K562 (cell line): ENCODE results near the gene GNPAT. TPM values are rescaled to one million over a fixed set of nuclear protein-coding genes. Genes with fewer than 3 reads are reported as not detected.
A peak's percentile ranks its signal among the peaks of the same experiment; 100 is the strongest.

ENCODE experiments used
- ATAC-seq: fragments of 200-7000 bp; cut with Tn5 transposase; 3 replicates; pipeline ENCODE4 v1.9.1; 2020; ENCODE audit warnings: moderate library complexity
- BruUV-seq: library from RNA; stranded (reverse); fragments of 400-500 nt; replicated peaks from 2 replicates; lab custom pipeline; 2021; lab: Mats Ljungman, UMichigan
- CTCF ChIA-PET: fragments of 300-600 bp; formaldehyde crosslinking; extraction: SDS; loops from one replicate; lab custom pipeline; 2021; ENCODE audit warnings: low intra/inter-chr PET ratio; lab: Yijun Ruan, JAX
- POLR2A ChIA-PET: fragments of 300-600, 350-650 bp; sonication (Branson Sonifier 250); formaldehyde crosslinking; extraction: SDS; loops from one replicate; lab custom pipeline; 2021; ENCODE audit warnings: antibody characterized with exemption, inconsistent platforms; lab: Yijun Ruan, JAX
- DNase-seq, 4 experiments: peaks; one replicate each; pipeline versions ENCODE4 v3.0.0 to v3.0.0-alpha.2; 2011 to 2018; ENCODE audit warnings: low spot score in 3 of 4, mixed read lengths in 3 of 4; ENCODE audit errors: extremely low read depth in 1 of 4
- FAIRE-seq: peaks from 2 replicates; lab custom pipeline; 2011; peaks lifted over from hg19 to GRCh38; lab: Jason Lieb, UNC
- H2AFZ ChIP-seq: 2 replicates; pipeline ENCODE4 v1.6.0; 2011; ENCODE audit warnings: low read depth, low read length, control low read depth, inconsistent platforms
- H3K27ac ChIP-seq: fragments of 200-600 bp; 3 replicates; pipeline ENCODE4 v1.8.0; 2011; ENCODE audit warnings: low read depth, mild to moderate bottlenecking, control low read depth, inconsistent platforms, low read length, moderate library complexity, mixed read lengths; ENCODE audit errors: extremely low read depth
- H3K27me3 ChIP-seq, 2 experiments: fragments of 300-600 bp in 1 of 2; 2 replicates in 1 of 2; 3 replicates in 1 of 2; pipeline versions ENCODE4 v1.6.0 to v1.8.0; 2011; ENCODE audit warnings: inconsistent platforms in 2 of 2, low read length in 2 of 2, mild to moderate bottlenecking in 1 of 2, mixed read lengths in 1 of 2, moderate library complexity in 1 of 2; ENCODE audit not compliant: control insufficient read depth in 2 of 2, insufficient read depth in 2 of 2
- H3K36me3 ChIP-seq: fragments of 300-600 bp; 3 replicates; pipeline ENCODE4 v1.8.0; 2011; ENCODE audit warnings: mild to moderate bottlenecking, low read length, inconsistent platforms; ENCODE audit not compliant: control insufficient read depth, insufficient read depth
- H3K4me1 ChIP-seq, 2 experiments: fragments of 200-600 bp in 1 of 2; replicated peaks in 1 of 2; 2 replicates in 1 of 2; 3 replicates in 1 of 2; pipeline versions ENCODE4 v1.5.1 to v1.8.0; 2011; ENCODE audit warnings: inconsistent platforms in 2 of 2, low read length in 2 of 2, mild to moderate bottlenecking in 1 of 2, mixed read lengths in 1 of 2, moderate library complexity in 1 of 2; ENCODE audit not compliant: control insufficient read depth in 2 of 2, insufficient read depth in 2 of 2
- H3K4me2 ChIP-seq: 2 replicates; pipeline ENCODE4 v1.6.1; 2011; ENCODE audit warnings: low read length, control low read depth, inconsistent platforms, mixed read lengths; ENCODE audit not compliant: insufficient read depth
- H3K4me3 ChIP-seq: fragments of 200-600 bp; sonication (generic), shearing (Covaris generic); 2 replicates; pipeline ENCODE4 v1.5.1; 2016; ENCODE audit warnings: control low read depth, inconsistent platforms
- H3K79me2 ChIP-seq: fragments of 200-600 bp; 3 replicates; pipeline ENCODE4 v1.8.0; 2011; ENCODE audit warnings: low read length, inconsistent platforms; ENCODE audit not compliant: control insufficient read depth, insufficient read depth
- H3K9ac ChIP-seq, 2 experiments: 2 replicates each; pipeline versions ENCODE4 v1.6.0 to v1.6.1; 2011; ENCODE audit warnings: low read depth in 2 of 2, low read length in 2 of 2, control low read depth in 1 of 2, inconsistent platforms in 1 of 2, mild to moderate bottlenecking in 1 of 2, mixed read lengths in 1 of 2; ENCODE audit not compliant: insufficient read depth in 1 of 2
- H3K9me1 ChIP-seq: one replicate; pipeline ENCODE4 v1.6.0; 2011; ENCODE audit warnings: inconsistent platforms, mild to moderate bottlenecking, low read length, moderate library complexity; ENCODE audit not compliant: control insufficient read depth, insufficient read depth
- H3K9me3 ChIP-seq: replicated peaks from 2 replicates; pipeline ENCODE4 v1.5.1; 2011; ENCODE audit warnings: low read depth, low read length, inconsistent platforms; ENCODE audit not compliant: control insufficient read depth, insufficient read depth
- H4K20me1 ChIP-seq: replicated peaks from 2 replicates; pipeline ENCODE4 v1.6.1; 2011; ENCODE audit warnings: low read length, inconsistent platforms, mixed read lengths; ENCODE audit not compliant: control insufficient read depth, insufficient read depth
- CBFA2T3 ChIP-seq: fragments of 450-650 bp; IDR thresholded peaks from 2 replicates; pipeline ENCODE4 v1.6.1; 2017
- CEBPG ChIP-seq, 3 experiments: fragments of 200-800 bp in 1 of 3; sonication (Bioruptor generic) in 1 of 3; sonication (generic) in 1 of 3; formaldehyde crosslinking in 1 of 3; IDR thresholded peaks in 2 of 3; conservative IDR thresholded peaks in 1 of 3; 2 replicates each; pipeline versions ENCODE4 v1.6.1 to v1.8.0; 2016 to 2022; ENCODE audit warnings: missing compliant biosample characterization in 2 of 3, missing genetic modification characterization in 2 of 3, mild to moderate bottlenecking in 1 of 3, missing genetic modification reagents in 1 of 3
- CTBP1 ChIP-seq: fragments of 450-650 bp; IDR thresholded peaks from 2 replicates; pipeline ENCODE4 v1.6.1; 2016; ENCODE audit warnings: borderline replicate concordance
- DLX4 ChIP-seq: fragments of 250-450 bp; sonication (Bioruptor Pico); IDR thresholded peaks from 2 replicates; pipeline ENCODE4 v1.6.1; 2021; ENCODE audit warnings: mild to moderate bottlenecking
- FOXA3 ChIP-seq, 2 experiments: fragments of 450-650 bp in 1 of 2; sonication (generic) in 1 of 2; formaldehyde crosslinking; IDR thresholded peaks in 1 of 2; conservative IDR thresholded peaks in 1 of 2; 2 replicates each; pipeline versions ENCODE4 v1.4.0 to v1.8.0; 2020 to 2022; ENCODE audit warnings: mild to moderate bottlenecking in 2 of 2, missing genetic modification reagents in 1 of 2
- MAZ ChIP-seq, 2 experiments: fragments of 450-650 bp in 1 of 2; sonication (generic) in 1 of 2; formaldehyde crosslinking; IDR thresholded peaks in 1 of 2; conservative IDR thresholded peaks in 1 of 2; 2 replicates each; pipeline versions ENCODE4 v1.4.0 to v1.5.0; 2020; ENCODE audit warnings: mild to moderate bottlenecking in 1 of 2, missing genetic modification reagents in 1 of 2
- PYGO2 ChIP-seq: fragments of 450-650 bp; IDR thresholded peaks from 2 replicates; pipeline ENCODE4 v1.6.1; 2016; ENCODE audit warnings: mild to moderate bottlenecking, missing genetic modification characterization, moderate library complexity, missing compliant biosample characterization
- RBM34 ChIP-seq: fragments of 200-400 bp; formaldehyde crosslinking; IDR thresholded peaks from 2 replicates; pipeline ENCODE4 v1.6.1; 2018; ENCODE audit warnings: low read length, borderline replicate concordance; ENCODE audit not compliant: insufficient read depth
- SRF ChIP-seq, 2 experiments: fragments of 250-450, 450-650 bp in 1 of 2; sonication (Bioruptor Pico) in 1 of 2; sonication (generic) in 1 of 2; formaldehyde crosslinking; IDR thresholded peaks; 2 replicates each; pipeline versions ENCODE4 v1.5.0 to v1.5.1; 2020 to 2022; ENCODE audit warnings: mild to moderate bottlenecking in 1 of 2, missing genetic modification reagents in 1 of 2
- TAL1 ChIP-seq: fragments of 450-650 bp; IDR thresholded peaks from 2 replicates; pipeline ENCODE4 v1.6.1; 2016; ENCODE audit warnings: mild to moderate bottlenecking
- TEAD1 ChIP-seq, 2 experiments: fragments of 450-650 bp in 1 of 2; sonication (generic) in 1 of 2; formaldehyde crosslinking; IDR thresholded peaks; 2 replicates each; pipeline versions ENCODE4 v1.4.0 to v1.8.0; 2020 to 2022; ENCODE audit warnings: mild to moderate bottlenecking in 2 of 2, missing genetic modification reagents in 1 of 2
- ZNF695 ChIP-seq: fragments of 450-650 bp; formaldehyde crosslinking; IDR thresholded peaks from 2 replicates; pipeline ENCODE4 v1.4.0; 2020; ENCODE audit warnings: mild to moderate bottlenecking, moderate library complexity
- WGBS: fragments of 100-300 bp; shearing (Covaris generic); methylation state at CpG from one replicate; pipeline ENCODE4 v1.1.6; 2016; ENCODE audit warnings: low coverage, mixed read lengths; ENCODE audit not compliant: insufficient coverage; ENCODE audit errors: missing lambda C conversion rate; 5-methylcytosine and 5-hydroxymethylcytosine counted together
- in situ Hi-C: fragments of 300-500 bp; cut with MboI; formaldehyde crosslinking; loops from 4 replicates; pipeline ENCODE4 v1.15.0; 2018; ENCODE audit warnings: inconsistent platforms, mixed read lengths
- intact Hi-C: fragments of 100-400 bp; cut with micrococcal nuclease; formaldehyde crosslinking; loops from 2 replicates; pipeline ENCODE4 v1.14.2; 2022
- polyA plus RNA-seq, 8 experiments: library from polyadenylated mRNA; depleted of rRNA in 4 of 8; stranded (reverse) in 5 of 8; unstranded in 3 of 8; fragments of >200 nt; fragmentation: Nextera tagmentation in 2 of 8; fragmentation: Illumina TruSeq in 1 of 8; extraction: Ambion mirVana in 2 of 8; extraction: Trizol in 1 of 8; gene quantifications; 2 replicates each; pipeline versions ENCODE4 v1.2.1 to v1.2.3, GENCODE V29; 2011 to 2014; ENCODE audit warnings: inconsistent platforms in 1 of 8, missing spikeins in 1 of 8
- total RNA-seq, 7 experiments: library from RNA; depleted of rRNA in 6 of 7; stranded (reverse); fragments of >200 nt in 6 of 7; fragmentation: Illumina TruSeq in 2 of 7; extraction: Trizol in 2 of 7; gene quantifications; 2 replicates each; pipeline versions ENCODE4 v1.2.1 to v1.2.3, GENCODE V29; 2011 to 2021; ENCODE audit warnings: low replicate concordance in 1 of 7
- TF ChIP-seq, protein P1 (sequence below): sonication (generic); formaldehyde crosslinking; IDR thresholded peaks from 2 replicates; pipeline ENCODE4 v1.5.0; 2020; ENCODE audit warnings: missing genetic modification reagents
- TF ChIP-seq, protein P2 (sequence below), 2 experiments: fragments of 450-650 bp in 1 of 2; sonication (generic) in 1 of 2; formaldehyde crosslinking in 1 of 2; IDR thresholded peaks in 1 of 2; conservative IDR thresholded peaks in 1 of 2; 2 replicates each; pipeline versions ENCODE4 v1.6.1 to v1.8.1; 2016 to 2023; ENCODE audit warnings: mild to moderate bottlenecking in 2 of 2, moderate library complexity in 2 of 2, inconsistent platforms in 1 of 2, missing genetic modification reagents in 1 of 2

GNPAT gene
- total and polyA plus RNA-seq, 9 of the 15 experiments (the other 6 are each of a cell fraction or from before 2014, with no cell fraction given): 32.1 to 68.8 (median 50.7) TPM

- TF ChIP-seq, protein P1, sequence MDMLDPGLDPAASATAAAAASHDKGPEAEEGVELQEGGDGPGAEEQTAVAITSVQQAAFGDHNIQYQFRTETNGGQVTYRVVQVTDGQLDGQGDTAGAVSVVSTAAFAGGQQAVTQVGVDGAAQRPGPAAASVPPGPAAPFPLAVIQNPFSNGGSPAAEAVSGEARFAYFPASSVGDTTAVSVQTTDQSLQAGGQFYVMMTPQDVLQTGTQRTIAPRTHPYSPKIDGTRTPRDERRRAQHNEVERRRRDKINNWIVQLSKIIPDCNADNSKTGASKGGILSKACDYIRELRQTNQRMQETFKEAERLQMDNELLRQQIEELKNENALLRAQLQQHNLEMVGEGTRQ (CRISPR knock-in tag): peak; percentile 28; the same call in 1 of the 2 replicates
- TF ChIP-seq, all 486 proteins: peak for 4
Observed at GRCh38 chr1:231193710-231194340, 47.2 kb upstream of the GNPAT start (continued).

DNA sequence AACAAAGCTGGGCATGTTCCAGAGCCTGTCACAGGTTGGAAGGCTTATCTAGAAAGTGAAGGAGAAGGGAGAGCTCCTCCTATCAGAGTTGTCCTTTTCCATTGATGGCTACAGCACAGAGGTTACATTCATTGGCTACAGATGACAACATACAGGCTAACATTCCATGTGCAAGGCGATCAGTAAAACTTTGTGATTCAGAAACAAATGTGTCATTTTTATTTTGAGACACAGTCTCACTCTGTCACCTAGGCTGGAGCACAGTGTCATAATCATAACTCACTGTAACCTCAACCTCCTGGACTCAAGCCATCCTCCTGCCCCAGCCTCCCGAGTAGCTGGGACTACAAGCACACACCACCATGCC, 46.6 kb upstream of the GNPAT start:
- 23% methylated on average over 2 of the region's 2 CpGs for WGBS
- ChIA-PET CTCF (no interaction called here), POLR2A (interaction anchor here (1.1 to 1.6 kb wide), 4 partner anchors 12 to 328 kb away, joined by 3 read pairs; no protein-coding TSS in a partner anchor)
- peaks cover 2 to 32% of the 10 kb centered on the region in 2 experiments; a peak in 3 of 5 replicates for H3K27me3 ChIP-seq
- FAIRE-seq (no peak), DNase-seq (no peak), ATAC-seq (peak; percentile 16)
- H3K9ac ChIP-seq: no peak overlapping the region
- no peak overlapping the region for H3K27ac ChIP-seq
- H3K9me3 ChIP-seq: no peaks in the 10 kb centered on the region
- no peaks in the 10 kb centered on the region for H3K9me1 ChIP-seq
- H3K36me3 ChIP-seq: no peaks in the 10 kb centered on the region
- intact Hi-C loops (no loop called here), in situ Hi-C loops (no loop called here)
- no peak overlapping the region for H2AFZ ChIP-seq
- no peak overlapping the region for H3K4me2 ChIP-seq
- H3K4me3 ChIP-seq: no peak overlapping the region
- peaks cover 5 to 22% of the 10 kb centered on the region in 2 experiments for H3K4me1 ChIP-seq
- no TSS peak for BruUV-seq
- H3K79me2 ChIP-seq: no peaks in the 10 kb centered on the region
- H4K20me1 ChIP-seq: 0 out of 2 replicates have a peak, but pooled peaks cover 3% of the 10 kb centered on the region
- TF ChIP-seq CEBPG (CRISPR knock-in tag; IDR thresholded peaks at IDR 0.05): no peak
- TF ChIP-seq CEBPG (tag; conservative IDR thresholded peaks at IDR 0.05 in 1 of 2, IDR thresholded peaks at IDR 0.05 in 1 of 2): peak in 1 of 2 experiments; percentile 36; a peak in 1 of 4 replicates
- TF ChIP-seq PYGO2 (tag): no peak
- TF ChIP-seq MAZ (CRISPR knock-in tag; conservative IDR thresholded peaks at IDR 0.05 in 1 of 2, IDR thresholded peaks at IDR 0.05 in 1 of 2): 0 out of 4 replicates have a peak, but pooled peaks of 1 of the 2 experiments have one; percentile 14
- no peak for TF ChIP-seq CTBP1
- 0 out of 4 replicates have a peak, but pooled peaks of 1 of the 2 experiments have one; percentile 36 for TF ChIP-seq TEAD1 (CRISPR knock-in tag; IDR thresholded peaks at IDR 0.05)
- TF ChIP-seq RBM34: no peak
- no peak for TF ChIP-seq TAL1
- no peak for TF ChIP-seq ZNF695 (CRISPR knock-in tag)
- TF ChIP-seq FOXA3 (CRISPR knock-in tag; conservative IDR thresholded peaks at IDR 0.05 in 1 of 2, IDR thresholded peaks at IDR 0.05 in 1 of 2): 0 out of 4 replicates have a peak, but pooled peaks of 1 of the 2 experiments have one; percentile 41
- TF ChIP-seq DLX4: no peak
- TF ChIP-seq SRF (CRISPR knock-in tag; IDR thresholded peaks at IDR 0.05): no peak
- TF ChIP-seq CBFA2T3: no peak
- TF ChIP-seq, protein P2, sequence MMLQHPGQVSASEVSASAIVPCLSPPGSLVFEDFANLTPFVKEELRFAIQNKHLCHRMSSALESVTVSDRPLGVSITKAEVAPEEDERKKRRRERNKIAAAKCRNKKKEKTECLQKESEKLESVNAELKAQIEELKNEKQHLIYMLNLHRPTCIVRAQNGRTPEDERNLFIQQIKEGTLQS (IDR thresholded peaks at IDR 0.05): peak; percentile 23; the same call in 1 of the 2 replicates
- TF ChIP-seq, protein P2 (CRISPR knock-in tag; conservative IDR thresholded peaks at IDR 0.05): no peak
